Hematopoietic multipotent progenitor cell treated with erythropoietin and hydrocortisone succinate and interleukin-3 and kit ligand, for 17 days (in vitro differentiated cells): ENCODE data around the gene NKX1-2.
"Not testable (repeated sequence)": the region's sequence is repeated elsewhere in the genome, so short reads cannot be mapped to it uniquely, and the experiment has no call there.

ENCODE experiments used
- DNase-seq: peaks from one replicate; pipeline ENCODE4 v3.0.0-alpha.2; 2015; ENCODE audit warnings: low spot score

Gene NKX1-2

DNA sequence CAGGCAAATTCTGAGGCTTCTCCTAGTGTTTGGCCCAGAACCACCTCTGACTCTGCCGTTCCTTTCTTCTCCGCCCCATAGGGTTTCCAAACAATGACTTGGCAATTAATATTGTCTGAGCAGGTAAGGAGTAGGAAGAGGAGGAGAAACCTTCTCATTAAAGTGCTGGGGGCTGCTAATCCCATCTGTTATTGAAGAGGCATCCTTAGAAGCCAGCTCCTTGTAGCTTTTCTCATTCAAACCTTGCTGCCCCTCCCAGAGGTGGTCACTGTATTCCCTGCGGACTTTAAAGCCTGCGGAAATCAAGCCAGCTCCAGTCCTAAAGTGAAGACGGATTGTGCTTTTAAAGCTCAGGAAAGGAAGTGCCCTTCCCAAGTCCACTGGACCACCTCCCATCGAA, 1.4 kb upstream of the NKX1-2 start:
- DNase-seq = no peak

DNA sequence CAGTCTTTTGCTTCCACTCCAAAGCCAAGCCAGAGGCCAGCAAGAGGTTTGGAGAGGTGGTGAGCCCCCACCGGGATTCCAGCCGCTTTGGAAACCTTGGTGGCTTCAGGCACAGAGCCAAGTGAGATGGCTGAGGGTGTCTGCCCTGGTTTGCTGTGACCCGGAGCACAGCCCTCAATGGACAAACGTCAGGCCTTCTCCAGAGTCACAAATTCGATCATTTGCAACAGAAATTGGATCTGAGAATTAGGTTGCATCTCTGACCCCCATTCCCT, 885 bp upstream of the NKX1-2 start:
- no peak for DNase-seq

DNA sequence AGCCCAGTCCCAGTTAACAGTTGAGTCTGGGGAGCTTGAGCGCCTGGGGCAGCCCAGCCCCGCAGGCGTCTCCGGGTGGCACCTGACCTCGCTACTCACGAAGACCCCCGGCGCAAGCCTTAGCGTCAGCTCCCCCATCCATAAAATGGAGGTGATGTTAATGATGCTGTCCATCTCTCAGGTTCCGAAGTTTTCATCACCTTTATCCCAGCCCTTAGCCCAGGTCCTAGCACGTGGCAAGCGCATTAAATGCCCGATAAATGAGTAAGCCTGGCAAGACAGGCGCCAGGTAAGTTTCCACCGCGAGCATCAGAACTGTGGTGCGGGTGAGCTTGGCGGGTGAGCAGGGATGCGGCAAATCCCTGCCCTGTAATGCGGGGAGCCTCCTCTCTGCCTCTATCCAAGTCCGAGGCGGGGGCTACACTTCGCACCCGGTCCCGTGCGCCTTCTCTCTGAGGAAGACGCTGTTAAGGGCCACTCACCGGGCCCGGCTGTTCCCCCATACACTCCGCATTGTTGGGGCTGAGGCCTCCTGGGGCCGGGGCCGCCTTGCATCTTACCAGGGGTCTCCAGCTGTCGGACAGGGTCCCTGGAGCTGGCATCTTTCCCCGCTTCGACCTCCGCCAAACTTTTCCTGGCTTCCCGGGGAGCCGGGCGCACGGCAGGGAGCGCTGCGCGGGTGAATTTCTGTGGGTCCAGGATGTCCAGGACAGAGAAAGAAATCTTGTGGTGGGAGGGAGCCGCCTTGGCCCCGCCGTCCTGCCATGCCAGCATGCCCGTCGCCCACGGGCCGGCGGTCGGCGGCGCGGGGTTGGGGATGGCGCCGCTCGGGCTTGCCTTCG, 444 bp downstream of the NKX1-2 start:
- DNase-seq = no peak

DNA sequence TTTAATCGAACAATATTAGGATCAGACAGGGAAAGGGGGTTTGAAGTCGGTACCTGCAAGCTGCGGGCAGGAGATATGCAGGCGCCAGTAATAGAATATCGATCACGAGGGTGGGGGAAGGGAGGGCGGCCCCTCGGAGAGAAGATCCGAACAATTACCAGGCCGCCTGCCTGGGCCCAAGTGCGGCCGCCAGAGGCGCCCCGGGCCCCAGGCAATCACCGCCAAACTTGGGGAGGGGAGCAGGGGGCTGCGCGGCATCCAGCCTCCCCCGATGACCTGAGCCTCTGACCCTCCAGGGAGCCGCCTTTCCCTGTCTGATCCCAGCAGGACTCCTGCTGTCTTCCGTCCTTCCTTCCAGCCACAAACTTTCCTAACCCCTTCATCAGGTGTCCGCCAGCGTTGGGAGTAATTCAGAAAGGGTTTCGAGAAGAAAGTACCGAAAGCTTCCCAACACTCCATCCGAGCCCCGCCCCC, 1.1 kb downstream of the NKX1-2 start:
- no peak for DNase-seq

DNA sequence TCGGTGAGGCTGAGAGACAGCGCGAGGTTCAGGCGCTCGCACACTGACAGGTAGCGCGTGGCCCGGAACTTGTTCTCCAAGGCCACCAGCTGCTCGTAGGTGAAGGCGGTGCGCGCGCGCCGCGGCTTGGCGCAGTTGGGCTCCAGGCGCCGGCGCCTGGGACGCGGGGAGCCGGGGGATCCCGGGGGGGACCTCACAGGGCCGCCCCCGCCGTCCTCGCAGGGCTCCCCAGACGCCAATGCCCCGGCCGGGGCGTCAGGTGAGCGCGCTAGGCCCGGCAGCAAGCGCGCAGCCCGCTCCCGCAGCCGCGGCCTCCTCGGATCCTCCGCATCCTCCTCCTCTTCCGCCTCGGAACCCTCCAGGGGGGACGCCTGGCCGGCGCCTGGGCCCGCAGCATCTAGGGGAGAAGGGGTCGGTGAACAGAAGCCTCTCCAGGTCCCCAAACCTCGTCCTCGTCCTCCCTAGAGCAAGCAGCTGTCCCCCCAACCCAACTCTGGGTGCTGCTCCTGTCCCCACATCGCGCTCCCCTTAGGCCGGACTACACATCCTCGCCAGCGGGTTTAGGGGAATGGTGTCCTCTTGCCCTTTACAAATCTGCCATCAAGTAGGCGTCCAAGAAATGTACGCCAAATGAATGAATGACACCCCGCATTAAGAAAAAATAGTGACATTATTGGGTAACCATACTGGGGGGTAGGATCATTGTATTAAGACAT, 1.9 kb downstream of the NKX1-2 start:
- DNase-seq = no peak

DNA sequence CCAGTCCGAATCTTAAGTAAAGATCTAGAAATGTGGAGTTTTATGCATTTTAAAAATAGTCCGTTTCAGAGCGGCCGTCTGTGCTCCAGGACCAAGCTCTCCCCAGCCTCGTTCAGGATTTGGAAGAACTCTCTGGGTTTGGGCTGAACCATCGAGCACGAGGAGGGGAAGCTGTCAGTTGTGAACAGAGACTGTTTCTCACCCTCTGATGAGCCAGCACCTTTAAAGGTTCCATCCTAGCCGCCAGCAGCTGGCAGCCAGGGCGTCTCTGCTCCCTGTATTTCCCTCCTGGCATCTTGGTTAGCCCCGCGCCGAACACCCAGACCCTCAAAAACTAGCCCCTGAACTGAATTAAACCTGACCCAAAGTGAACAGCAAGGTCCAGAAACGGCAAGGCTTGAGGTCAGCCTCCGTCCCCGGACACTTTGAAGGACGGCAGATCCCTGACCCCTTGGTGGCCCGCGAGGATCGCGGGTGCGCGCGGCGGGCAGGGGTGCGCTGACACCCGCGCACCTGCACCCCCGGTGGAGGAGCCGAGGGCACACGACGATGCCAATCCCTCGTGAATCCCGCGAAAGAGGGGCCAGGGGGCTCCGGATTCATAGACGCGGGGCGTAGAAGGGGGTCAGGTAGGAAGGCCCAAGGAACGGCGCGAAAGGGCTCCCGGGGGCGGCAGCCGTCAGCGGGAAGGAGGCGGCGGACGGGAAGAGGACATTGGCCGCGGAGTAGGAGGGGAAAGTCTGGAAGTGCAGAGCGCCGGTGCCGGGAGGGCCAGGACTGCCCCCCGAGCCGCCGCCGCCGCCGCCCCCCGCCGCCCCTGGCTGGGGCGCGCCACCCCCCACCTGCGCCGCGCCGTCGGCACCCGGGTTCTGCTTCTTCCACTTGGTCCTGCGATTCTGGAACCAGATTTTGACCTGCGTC, 2.7 kb downstream of the NKX1-2 start:
- DNase-seq = no peak

DNA sequence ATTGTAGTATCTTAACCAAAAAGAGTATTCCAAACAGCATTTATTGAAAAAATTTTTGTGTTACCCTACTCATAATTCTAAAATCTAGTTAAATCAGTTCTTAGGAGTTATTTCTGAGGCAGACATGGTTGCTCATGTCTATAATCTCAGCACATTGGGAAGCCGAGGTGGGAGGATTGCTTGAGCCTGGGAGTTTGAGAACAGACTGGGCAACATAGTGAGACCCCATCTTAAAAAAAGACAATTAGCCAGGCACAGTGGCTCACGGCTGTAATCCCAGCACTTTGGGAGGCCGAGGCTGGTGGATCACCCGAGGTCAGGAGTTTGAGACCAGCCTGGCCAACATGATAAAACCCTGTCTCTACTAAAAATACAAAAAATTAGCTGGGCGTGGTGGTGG, 8.1 kb downstream of the NKX1-2 start:
- not testable (repeated sequence) for DNase-seq

DNA sequence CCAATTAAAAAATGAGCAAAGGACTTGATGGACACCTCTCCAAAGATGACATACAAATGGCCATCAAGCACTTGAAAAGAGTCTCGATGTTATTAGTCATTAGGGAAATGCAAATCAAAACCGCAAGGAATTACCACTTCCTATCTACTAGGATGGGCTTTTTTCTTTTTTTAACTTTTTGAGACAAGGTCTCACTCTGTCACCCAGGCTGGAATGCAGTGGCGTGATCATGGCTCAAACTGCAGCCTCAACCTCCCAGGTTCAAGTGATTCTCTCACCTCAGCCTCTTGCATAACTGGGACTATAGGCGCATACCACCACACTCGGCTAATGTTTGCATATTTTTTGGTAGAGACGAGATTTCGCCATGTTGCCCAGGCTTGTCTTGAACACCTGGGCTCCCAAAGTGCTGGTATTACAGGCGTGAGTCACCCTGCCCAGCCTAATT, 13.6 kb downstream of the NKX1-2 start:
- DNase-seq = no peak

DNA sequence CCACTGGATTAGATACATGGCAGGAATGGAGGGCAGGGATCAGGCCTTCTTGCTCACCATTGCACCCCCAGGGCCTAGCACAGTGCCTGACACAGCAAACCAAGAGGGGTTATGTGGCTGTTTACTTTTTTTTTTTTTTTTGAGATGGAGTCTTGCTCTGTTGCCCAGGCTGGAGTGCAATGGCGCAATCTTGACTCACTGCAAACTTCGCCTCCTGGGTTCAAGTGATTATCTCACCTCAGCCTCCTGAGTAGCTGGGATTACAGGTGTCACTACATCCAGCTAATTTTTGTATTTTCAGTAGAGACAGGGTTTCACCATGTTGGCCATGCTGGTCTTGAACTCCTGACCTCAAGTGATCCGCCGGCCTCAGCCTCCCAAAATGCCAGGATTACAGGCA, 14.2 kb downstream of the NKX1-2 start:
- not testable (repeated sequence) for DNase-seq

DNA sequence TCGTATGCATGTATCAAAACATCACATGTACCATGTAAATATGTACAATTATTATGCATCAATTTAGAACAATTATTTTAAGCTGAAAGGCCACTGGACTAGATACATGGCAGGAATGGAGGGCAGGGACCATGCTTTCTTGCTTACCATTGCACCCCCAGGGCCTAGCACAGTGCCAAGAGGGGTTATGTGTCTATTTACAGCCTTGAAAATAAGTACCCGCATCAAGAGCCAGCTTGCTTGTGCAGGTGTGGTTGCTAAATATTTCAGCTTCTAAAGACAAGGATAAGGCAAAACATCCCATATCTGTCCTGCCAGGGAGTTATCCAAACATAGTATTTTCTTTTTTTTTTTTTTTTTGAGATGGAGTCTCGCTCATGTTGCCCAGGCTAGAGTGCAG, 16.4 kb downstream of the NKX1-2 start:
- DNase-seq = no peak

DNA sequence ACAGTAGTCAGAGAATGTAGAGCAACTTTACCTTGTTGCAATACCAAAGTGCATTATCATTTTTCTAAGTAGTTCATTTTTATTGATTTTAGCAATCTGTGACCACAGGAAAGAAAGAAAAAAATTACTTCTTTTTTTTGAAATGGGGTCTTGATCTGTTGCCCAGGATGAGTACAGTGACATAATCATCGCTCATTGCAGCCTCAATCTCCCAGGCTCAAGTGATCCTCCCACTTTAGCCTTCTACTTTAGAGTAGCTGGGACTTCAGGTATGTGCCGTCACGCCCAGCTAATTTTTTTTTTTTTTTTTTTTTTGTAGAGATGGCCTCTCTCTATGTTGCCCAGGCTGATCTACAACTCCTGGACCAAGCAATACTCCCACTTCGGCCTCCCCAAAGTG, 19.8 kb downstream of the NKX1-2 start:
- DNase-seq = no peak

DNA sequence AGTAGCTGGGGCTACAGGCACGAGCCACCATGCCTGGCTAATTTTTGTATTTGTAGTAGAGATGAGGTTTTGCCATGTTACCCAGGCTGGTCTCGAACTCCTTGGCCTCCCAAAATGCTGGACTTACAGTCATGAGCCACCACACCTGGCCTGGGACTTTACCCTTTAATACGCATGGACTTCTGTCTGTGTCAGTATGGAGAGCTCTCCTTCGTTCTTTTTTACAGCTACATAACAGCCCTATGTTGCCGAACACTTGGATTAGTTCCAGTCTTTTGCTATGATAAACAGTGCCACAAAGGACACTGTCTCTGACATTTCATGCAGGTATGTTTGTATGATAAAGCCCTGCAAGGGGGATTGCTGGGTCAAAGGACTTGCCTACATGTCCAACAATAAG, 20.3 kb downstream of the NKX1-2 start:
- no peak for DNase-seq

DNA sequence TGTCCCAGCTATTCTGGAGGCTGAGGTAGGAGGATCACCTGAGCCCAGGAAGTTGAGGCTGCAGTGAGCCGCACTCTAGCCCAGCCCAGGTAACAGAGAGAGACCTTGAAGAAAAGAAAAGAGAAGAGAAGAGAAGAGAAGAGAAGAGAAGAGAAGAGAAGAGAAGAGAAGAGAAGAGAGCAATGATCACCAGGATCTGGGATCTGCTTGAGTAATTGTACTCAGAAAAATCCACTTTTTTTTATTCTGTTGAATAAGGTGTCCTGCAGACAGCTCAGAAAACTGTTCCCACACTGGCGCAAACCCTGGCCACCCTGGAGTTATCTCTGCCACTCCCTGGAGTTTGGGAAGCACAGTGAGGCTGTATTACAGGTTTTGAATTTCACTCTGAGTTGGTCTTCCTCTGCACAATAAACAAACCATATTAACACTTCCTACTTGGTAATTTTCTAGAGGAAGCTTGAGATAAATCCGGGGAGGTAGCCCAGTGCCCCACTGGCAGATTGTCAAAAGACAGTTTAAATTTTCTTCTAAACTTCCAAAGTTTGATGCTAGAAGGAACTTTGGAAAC, 21.5 kb downstream of the NKX1-2 start:
- DNase-seq = no peak

DNA sequence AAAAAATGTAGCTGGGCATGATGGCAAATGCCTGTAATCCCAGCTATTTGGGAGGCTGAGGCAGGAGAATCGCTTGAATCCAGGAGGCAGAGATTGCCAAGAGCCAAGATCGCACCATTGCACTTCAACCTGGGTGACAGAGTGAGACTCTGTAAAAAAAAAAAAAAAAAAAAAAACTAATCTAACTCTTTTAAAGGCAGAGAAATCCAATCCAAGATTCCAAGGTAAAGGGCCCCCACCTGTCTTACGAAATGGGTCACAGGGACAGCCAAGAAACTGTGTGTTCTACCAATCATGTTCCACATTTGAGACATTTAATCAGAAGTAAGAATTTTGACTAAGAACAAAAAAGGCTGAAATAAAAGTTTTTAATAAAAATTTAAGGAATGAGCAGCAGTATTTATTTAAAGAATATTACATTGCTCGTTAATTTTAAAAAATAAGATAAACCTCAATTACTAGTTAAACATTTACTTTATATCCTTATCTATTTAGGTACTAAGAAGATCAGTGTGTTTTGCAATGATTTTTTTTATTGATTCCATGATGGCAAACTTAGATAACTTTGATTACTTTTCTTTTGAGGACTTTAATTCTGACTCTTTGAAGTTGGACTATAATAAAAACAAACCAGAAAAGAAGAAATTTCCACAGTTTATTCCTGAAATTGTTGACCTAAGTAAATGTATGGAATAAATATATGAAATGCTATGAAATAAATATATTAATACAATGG, 24.4 kb downstream of the NKX1-2 start:
- DNase-seq = no peak

DNA sequence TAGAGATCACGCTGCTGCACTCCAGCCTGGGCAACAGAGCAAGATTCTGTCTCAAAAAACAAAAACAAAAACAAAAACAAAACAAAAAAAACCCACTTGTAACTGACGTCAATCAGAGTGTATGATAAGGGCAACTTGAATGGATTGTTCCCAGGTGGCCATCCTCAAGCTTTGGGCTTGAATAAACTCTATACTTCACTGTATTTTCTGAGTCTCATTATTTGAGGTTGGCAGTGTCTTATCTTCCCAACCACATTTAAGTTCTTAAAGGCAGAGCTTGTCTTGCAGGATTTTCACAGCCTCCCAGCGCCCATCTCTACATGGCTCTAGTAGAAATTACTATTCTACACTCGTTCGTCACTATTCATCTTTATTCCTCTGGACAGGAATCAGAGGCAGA, 26.0 kb downstream of the NKX1-2 start:
- DNase-seq = peak; percentile 62

DNA sequence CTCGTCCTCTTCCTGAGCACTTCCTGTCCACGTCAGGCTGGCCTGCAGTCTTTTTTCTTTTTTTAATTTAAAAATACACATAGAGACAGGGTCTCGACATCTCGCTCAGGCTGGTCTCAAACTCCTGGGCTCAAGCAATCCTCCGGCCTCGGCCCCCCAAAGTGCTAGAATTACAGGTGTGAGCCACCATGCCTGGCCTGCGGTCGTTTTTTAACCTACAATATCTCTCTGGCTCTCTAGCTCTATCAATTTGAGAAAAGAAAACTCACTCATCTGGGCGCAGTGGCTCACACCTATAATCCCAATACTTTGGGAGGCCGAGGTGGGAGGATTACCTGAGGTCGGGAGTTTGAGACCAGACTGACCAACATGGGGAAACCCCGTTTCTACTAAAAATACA, 27.1 kb downstream of the NKX1-2 start:
- no peak for DNase-seq

DNA sequence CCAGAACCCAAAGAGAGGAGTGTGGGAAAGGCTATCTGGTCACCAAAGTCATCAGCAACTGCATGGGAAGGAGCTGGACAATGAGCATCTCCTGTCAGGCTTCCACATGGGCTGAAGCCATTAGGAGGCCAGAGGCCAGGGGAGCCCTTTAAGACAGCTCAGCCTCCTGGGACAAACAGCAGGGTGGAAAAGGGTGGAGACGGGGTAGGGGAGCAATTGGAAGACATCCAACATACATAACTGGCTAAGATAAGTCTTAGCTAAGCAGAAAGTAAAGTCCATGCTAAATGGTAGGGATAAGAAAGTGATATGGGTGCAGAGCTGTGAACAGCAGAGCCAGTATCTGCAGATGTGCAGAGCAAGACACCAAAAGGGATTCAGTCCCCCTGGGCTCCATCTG, 29.6 kb downstream of the NKX1-2 start:
- DNase-seq = peak; percentile 79

DNA sequence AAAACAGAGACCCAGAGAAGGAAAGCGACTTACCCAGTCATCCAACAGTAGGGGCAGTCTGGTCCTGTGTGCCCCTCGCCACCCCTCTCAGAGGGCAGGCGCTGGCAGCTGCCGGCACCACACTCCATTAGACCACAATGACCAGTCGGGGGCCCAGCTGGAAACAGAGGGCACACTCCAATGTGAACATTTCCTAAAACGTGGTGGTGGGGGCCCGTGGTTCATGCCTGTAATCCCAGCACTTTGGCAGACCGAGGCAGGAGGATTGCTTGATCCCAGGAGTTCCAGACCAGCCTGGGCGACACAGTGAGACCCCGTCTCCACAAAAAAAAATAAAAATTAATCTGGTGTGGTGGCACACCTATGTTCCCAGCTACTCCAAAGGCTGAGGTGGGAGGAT, 30.2 kb downstream of the NKX1-2 start:
- no peak for DNase-seq

DNA sequence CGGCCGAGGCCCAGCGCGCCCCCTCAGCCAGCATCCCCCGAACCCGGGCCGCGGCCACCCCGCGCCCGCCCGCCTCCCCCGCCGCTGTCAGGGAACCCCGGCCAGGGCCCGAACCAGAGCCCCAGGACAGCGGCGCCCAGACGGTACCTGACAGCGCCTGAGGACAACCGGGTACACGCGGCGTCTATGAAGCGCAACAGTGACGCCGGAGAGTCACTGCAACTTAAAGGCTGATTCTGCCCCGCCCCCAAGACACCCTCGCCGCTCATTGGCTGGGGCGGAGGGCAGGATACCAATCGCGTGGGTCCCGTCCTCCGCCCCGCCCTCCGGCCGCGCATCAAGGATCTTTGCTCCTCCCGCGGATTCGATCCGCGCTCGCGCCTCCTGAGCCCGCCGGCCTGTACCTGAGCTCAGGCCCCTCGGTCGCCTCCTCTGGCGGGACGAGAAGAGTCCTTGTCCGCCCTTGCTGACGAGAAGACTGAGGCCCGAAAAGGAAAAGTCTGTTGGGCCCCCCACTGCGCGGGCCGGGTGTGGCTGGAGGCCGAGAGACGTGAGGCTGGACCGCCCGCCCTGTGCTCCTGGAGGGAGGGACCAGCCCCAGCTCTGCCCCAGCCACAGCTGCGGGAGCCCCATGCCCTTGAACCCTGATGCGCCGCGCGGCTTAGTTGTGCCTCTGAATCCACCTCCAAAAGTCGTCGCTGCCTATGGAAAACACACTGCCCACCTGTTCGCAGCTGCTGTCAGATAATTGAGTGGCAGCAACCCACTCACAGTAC, 30.9 kb downstream of the NKX1-2 start, which contains the start of gene OAT:
Gene OAT (minus strand): TSS at position 198 of the 776 bp plus-strand sequence. CDS start 6,752 bp downstream, outside the sequence.
- peak; percentile 98 for DNase-seq

DNA sequence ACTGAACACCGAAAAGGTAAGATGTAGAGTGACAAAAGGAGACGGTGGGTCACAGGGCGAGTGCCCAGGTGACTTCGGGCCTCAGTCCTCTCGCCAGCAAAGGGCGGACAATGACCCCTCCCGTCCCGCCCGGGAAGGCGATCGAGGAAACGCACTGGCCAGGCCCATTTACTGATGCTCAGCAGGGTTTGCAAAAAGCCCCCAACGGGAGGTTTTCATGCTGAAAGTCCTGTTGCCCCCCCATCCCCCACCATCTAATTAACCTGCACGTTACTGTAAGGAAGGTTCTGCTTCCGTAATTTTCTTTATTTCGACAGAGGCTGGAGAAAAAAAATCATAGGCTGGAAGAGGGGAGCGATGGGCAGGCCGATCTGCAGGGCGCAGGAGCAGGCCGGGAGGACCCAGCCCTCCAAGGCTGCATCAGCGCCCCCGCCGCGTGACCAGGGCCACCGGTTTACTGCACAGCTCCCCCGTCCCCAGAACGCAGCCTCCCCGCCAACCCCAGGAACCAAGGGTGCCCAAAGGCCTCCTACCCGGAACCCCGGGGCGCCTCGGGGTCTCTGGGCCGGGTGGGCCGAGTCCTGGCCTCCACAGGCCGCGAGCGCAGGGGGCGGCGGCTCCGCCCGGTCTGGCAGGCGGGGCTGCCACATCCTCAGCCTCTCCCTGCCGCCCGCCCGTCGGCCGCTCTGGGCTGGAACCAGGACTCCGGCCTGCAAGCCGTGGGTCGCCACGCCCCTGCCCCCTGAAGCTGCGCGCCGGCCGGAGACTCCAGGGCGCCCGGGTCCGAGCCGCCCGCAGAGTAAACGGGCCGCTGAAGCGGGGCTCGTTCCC, 31.7 kb downstream of the NKX1-2 start:
- peak; percentile 74 for DNase-seq
